NCI-H2196 treated with DMSO at 0.1 percent for 48 hours (cell line): ENCODE data around the gene GNS.

Experiments
- DNase-seq: peaks from one replicate; lab custom pipeline; 2025; ENCODE audit not compliant: unreplicated experiment; lab: John Stamatoyannopoulos, UW

The GNS gene

DNA sequence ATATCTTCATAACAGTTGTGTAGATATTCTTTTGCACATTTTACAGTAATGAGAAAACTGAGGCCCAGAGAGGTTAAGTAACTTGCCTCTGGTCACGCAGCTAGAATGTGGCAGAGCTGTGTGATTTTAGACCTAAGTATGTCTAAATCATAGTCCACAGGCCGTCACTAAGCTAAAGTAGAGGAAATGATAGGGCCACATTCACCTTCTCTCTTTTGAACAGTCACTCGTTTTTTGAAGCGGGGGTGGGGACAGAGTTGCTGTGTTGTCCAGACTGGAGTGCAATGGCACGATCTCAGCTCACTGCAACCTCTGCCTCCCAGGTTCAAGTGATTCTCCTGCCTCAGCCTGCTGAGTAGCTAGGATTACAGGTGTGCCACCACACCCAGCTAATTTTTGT lies 80.4 kb downstream of the GNS start:
- no peak for DNase-seq

GRCh38 chr12:64678248-64678647 lies 81.0 kb downstream of the GNS start:
- no peak for DNase-seq

DNA sequence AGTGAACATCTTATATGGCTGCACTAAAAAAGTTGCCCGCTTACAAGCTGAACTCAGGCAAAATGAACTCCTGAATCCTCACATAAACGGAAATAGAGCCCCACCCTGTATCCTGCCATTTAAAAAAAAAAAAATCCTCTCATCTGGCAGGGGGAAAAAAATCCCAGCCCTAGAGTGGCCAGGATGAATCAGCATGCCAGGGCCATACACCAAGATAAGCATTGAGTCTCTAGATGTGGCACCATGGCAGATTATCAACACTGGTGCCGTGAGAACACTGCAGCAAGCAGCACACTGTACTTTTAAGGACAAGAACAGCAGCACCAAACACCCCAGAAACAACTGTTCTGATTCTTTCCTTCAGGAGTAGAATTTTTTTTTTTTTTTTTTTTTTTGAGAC lies 83.4 kb downstream of the GNS start:
- no peak for DNase-seq

GRCh38 chr12:64674367-64674922 lies 84.8 kb downstream of the GNS start:
- no peak for DNase-seq

DNA sequence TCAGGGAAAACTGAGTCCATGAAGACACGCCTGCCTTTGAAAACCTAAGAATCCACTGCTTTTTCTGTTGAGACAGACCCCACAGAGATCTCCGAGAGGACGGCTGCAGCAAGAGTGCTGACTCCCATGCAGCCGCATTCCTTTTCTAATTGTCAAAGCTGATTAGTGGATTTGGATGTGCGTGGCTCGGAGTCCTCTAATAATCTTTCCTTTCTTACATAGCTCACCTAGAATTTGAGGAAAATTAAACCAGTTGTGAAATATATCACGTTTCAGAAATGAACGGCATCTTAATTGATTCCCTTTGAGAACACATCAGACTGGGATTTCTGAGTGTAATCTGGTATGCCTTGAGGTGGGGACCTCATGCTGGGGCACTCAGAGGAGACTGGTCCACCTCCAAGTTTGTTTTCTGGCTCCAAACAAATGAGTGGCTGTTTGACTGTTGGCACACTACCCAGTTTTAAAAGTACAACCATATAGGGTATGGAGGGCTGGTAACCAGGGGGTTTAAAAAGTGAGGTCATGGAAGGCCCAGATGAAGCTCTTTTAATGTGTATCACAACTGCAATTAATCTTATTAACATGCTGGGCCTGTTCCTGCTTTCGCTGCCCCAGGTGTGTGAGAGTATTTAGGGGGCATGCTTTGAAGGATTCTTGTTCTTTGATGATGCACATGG lies 85.6 kb downstream of the GNS start:
- peak; percentile 73 for DNase-seq

DNA sequence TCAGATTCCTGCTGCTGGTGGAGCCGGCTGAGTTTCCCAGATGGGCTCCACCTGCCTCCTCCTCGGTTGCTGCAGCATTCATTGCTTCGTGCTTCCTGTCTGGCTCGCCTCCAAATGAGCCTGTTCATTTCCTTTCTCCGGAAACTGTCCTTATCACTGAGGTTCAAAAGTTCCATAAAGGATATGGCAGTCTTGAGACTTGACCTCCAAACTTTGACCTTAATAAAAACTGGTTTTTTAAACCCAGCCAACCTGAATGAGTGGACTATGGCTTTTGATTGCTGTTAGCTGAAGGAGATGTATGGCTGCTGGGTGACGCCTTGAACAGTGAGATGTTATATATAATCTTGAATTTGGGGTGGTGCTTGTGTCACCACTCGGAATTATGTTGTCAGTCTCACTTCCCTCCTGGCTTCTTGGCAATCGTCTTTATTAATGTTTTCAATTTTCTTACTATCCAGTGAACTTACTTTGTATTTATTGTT lies 86.2 kb downstream of the GNS start:
- DNase-seq, result peak; percentile 68

DNA sequence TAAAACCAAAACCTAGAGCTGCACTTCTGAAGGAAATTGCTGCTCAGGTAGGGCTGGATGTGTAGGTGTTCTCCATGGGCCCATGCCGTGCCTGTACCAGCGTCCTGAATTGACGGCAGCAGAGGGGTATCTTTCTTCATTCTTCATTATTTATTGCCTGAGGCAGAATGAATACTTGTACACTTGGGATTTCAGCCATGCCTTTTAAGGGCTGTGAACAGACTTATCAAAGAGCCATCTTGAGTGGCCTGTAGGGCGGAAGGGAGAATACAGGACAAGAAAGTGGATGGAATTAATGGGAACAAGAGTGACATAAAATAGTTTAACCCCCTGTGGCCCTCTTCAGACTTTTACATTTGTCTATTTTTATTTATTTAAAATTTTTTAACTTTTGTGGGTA lies 87.5 kb downstream of the GNS start:
- DNase-seq, result no peak

- DNase-seq, result no peak
Measured at GRCh38 chr12:64670919-64671639, 88.1 kb downstream of the GNS start.

DNA sequence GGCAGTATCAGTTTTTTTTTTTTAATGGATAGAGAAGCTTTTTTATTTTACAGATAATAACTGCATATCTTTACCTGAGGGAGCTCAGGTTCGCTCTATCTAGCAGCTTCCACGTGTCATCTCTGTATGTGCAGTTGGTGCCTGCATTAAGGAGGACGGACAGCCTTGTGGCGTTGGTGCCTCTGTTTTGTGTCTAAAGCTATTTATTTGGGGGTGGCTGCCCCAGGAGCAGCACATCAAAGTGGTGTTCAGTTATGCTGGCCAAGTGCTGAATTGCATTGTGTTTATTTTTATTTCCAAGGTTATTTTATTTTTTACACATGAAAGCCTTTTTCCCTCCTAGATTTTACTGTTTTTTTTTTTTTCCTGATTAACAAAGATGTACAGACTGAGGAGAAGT lies 89.2 kb downstream of the GNS start:
- DNase-seq, result no peak

- no peak for DNase-seq
Measured at GRCh38 chr12:64669270-64669842, 89.8 kb downstream of the GNS start.

DNA sequence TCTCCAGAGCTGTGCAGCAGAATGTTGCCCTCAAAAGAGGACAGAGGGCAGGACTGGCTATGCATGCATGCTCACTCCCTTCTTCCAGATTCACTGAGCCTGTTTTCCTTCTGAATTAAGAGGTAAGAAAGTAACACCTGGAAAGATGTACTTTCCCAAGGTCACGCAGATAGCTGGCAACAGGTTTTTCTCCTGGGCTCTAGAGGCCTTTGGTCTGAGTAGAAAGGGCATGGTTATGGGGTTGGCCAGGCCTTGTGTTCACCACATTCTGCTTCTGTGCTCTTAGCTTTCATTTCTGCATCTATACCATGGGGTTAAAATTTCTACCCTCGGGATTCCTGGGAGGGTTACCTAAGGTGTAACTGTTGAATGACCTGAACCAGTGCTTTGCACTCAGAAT lies 91.4 kb downstream of the GNS start:
- DNase-seq, result no peak

GRCh38 chr12:64666054-64666914 lies 92.9 kb downstream of the GNS start:
- no peak for DNase-seq

- DNase-seq, result no peak
Measured at GRCh38 chr12:64665514-64665913, 93.7 kb downstream of the GNS start.
